Fibroblast of lung (primary cell): ENCODE data around the gene HIKESHI. TPM values are rescaled to one million over a fixed set of nuclear protein-coding genes. Genes with fewer than 3 reads are reported as not detected.

Experiments used
- DNase-seq, 2 donors: peaks; one replicate each; pipeline versions ENCODE4 v3.0.0 to v3.0.0-alpha.2; 2010; ENCODE audit warnings: low read depth in 2 of 2
- H2AFZ ChIP-seq: 2 replicates; pipeline ENCODE4 v1.5.1; 2012; ENCODE audit warnings: low read length, control low read depth, inconsistent platforms
- H3K27ac ChIP-seq: 2 replicates; pipeline ENCODE4 v1.5.1; 2011; ENCODE audit warnings: low read length, control low read depth; ENCODE audit not compliant: insufficient read depth
- H3K27me3 ChIP-seq: 2 replicates; pipeline ENCODE4 v1.5.1; 2011; ENCODE audit warnings: mild to moderate bottlenecking, low read length; ENCODE audit not compliant: control insufficient read depth, insufficient read depth
- H3K36me3 ChIP-seq: 2 replicates; pipeline ENCODE4 v1.5.1; 2011; ENCODE audit warnings: low read length; ENCODE audit not compliant: control insufficient read depth, insufficient read depth
- H3K4me1 ChIP-seq: 2 replicates; pipeline ENCODE4 v1.5.1; 2011; ENCODE audit warnings: low read length; ENCODE audit not compliant: control insufficient read depth, insufficient read depth; ENCODE audit errors: extremely low read depth
- H3K4me2 ChIP-seq: 2 replicates; pipeline ENCODE4 v1.5.1; 2011; ENCODE audit warnings: low read length, control low read depth; ENCODE audit not compliant: insufficient read depth; ENCODE audit errors: extremely low read depth
- H3K4me3 ChIP-seq, 4 experiments: fragments of 200-600 bp in 1 of 4; sonication (generic) in 1 of 4; replicated peaks in 1 of 4; 2 replicates each; pipeline ENCODE4 v1.5.1; 2011 to 2016; ENCODE audit warnings: low read length in 4 of 4, low read depth in 3 of 4, mild to moderate bottlenecking in 3 of 4, control low read depth in 2 of 4, inconsistent platforms in 1 of 4, mixed read lengths in 1 of 4; ENCODE audit not compliant: insufficient read depth in 1 of 4; ENCODE audit errors: control extremely low read depth in 1 of 4
- H3K79me2 ChIP-seq: 2 replicates; pipeline ENCODE4 v1.5.1; 2012; ENCODE audit warnings: mild to moderate bottlenecking, low read length, inconsistent platforms; ENCODE audit not compliant: control insufficient read depth, insufficient read depth
- H3K9ac ChIP-seq: 2 replicates; pipeline ENCODE4 v1.5.1; 2011; ENCODE audit warnings: mild to moderate bottlenecking, low read length, control low read depth; ENCODE audit not compliant: insufficient read depth
- H3K9me3 ChIP-seq: 2 replicates; pipeline ENCODE4 v1.5.1; 2012; ENCODE audit warnings: low read depth, low read length; ENCODE audit not compliant: control insufficient read depth, insufficient read depth
- H4K20me1 ChIP-seq: 2 replicates; pipeline ENCODE4 v1.5.1; 2011; ENCODE audit warnings: low read length; ENCODE audit not compliant: control insufficient read depth, insufficient read depth; ENCODE audit errors: extremely low read depth
- CTCF ChIP-seq, 2 donors: IDR thresholded peaks in 1 of 2; conservative IDR thresholded peaks in 1 of 2; 1 replicate in 1 of 2; 2 replicates in 1 of 2; pipeline ENCODE4 v1.5.1; 2011 to 2012; ENCODE audit warnings: low read length in 2 of 2, control low read depth in 1 of 2, inconsistent platforms in 1 of 2, low read depth in 1 of 2, mild to moderate bottlenecking in 1 of 2
- EZH2 ChIP-seq: IDR thresholded peaks from 2 replicates; pipeline ENCODE4 v1.5.1; 2012; ENCODE audit warnings: low read length, control low read depth, mild to moderate bottlenecking; ENCODE audit errors: missing control alignments
- polyA plus RNA-seq, 2 donors: library from polyadenylated mRNA; depleted of rRNA in 1 of 2; stranded (reverse) in 1 of 2; unstranded in 1 of 2; fragments of >200 nt; gene quantifications; 2 replicates each; pipeline ENCODE4 v1.2.1, GENCODE V29; 2011 to 2012; ENCODE audit warnings: missing spikeins in 1 of 2
- total RNA-seq: library from RNA; depleted of rRNA; stranded (reverse); fragments of >200 nt; gene quantifications from 2 replicates; pipeline ENCODE4 v1.2.1, GENCODE V29; 2014

Gene HIKESHI
- total and polyA plus RNA-seq, 2 donors (not counting 1 experiment from before 2014, with no cell fraction given), result 64.1 to 74.3 TPM

- Histone ChIP-seq H3K9me3 (no peaks in the 10 kb centered on the region), H3K36me3 (no peaks in the 10 kb centered on the region), H3K9ac (no peak overlapping the region), H3K79me2 (no peaks in the 10 kb centered on the region), H3K4me1 (no peaks in the 10 kb centered on the region), H3K27me3 (no peaks in the 10 kb centered on the region), H4K20me1 (no peaks in the 10 kb centered on the region), H3K4me2 (no peak overlapping the region), H3K27ac (no peak overlapping the region), H3K4me3 (no peak overlapping the region), H2AFZ (no peak overlapping the region)
- no peak for DNase-seq
- TF ChIP-seq EZH2, result no peak
These were observed 86.2 kb downstream of the HIKESHI start for GRCh38 chr11:86388198-86388597.

- TF ChIP-seq CTCF (conservative IDR thresholded peaks at IDR 0.05 in 1 of 2, IDR thresholded peaks at IDR 0.05 in 1 of 2; ENCODE audit: low read depth in 1 of 2, low read length in 2 of 2) (no peak), EZH2 (no peak)
- Histone ChIP-seq H3K9me3 (no peaks in the 10 kb centered on the region), H2AFZ (no peak overlapping the region), H3K27ac (no peak overlapping the region), H4K20me1 (no peaks in the 10 kb centered on the region), H3K36me3 (no peaks in the 10 kb centered on the region), H3K79me2 (no peaks in the 10 kb centered on the region), H3K4me2 (no peak overlapping the region), H3K27me3 (no peaks in the 10 kb centered on the region), H3K9ac (no peak overlapping the region), H3K4me3 (no peak overlapping the region), H3K4me1 (no peaks in the 10 kb centered on the region)
- DNase-seq, result no peak
These were observed 88.4 kb downstream of the HIKESHI start for GRCh38 chr11:86390487-86390886.

- Histone ChIP-seq H3K79me2 (no peaks in the 10 kb centered on the region), H3K9ac (no peak overlapping the region), H2AFZ (peak overlapping the region; percentile 87), H3K4me2 (peak overlapping the region; percentile 20), H3K27ac (no peak overlapping the region), H4K20me1 (no peaks in the 10 kb centered on the region), H3K27me3 (no peaks in the 10 kb centered on the region), H3K9me3 (no peaks in the 10 kb centered on the region), H3K36me3 (no peaks in the 10 kb centered on the region), H3K4me1 (peaks cover 6% of the 10 kb centered on the region), H3K4me3 (no peak overlapping the region)
- peak; percentile 9 to 52 for DNase-seq
- TF ChIP-seq EZH2 (no peak), CTCF (conservative IDR thresholded peaks at IDR 0.05 in 1 of 2, IDR thresholded peaks at IDR 0.05 in 1 of 2; ENCODE audit: low read depth in 1 of 2, low read length in 2 of 2) (no peak)
These were observed 93.1 kb downstream of the HIKESHI start for GRCh38 chr11:86395061-86395551.

Other genes with a start within 250 kb of the HIKESHI start
- gene PICALM, start 233.2 kb upstream of the HIKESHI start, total RNA-seq, result 263 and 291 TPM in 2 replicates
- gene PICALM, start 233.2 kb upstream of the HIKESHI start, polyA plus RNA-seq, result 264 and 322 TPM in 2 replicates
- gene EED, start 57.5 kb upstream of the HIKESHI start, total RNA-seq, result 19.5 and 22.3 TPM in 2 replicates
- 13.0 and 15.4 TPM in 2 replicates for gene EED, start 57.5 kb upstream of the HIKESHI start, polyA plus RNA-seq
- 0.26 and 0.66 TPM in 2 replicates for gene CCDC81, start 72.6 kb downstream of the HIKESHI start, total RNA-seq
- 0.76 and 7.0 TPM in 2 replicates for gene CCDC81, start 72.6 kb downstream of the HIKESHI start, polyA plus RNA-seq